ENCODE measurements around the gene TCF20.

- TF ChIP-seq EZH2 (IDR thresholded peaks at IDR 0.05; ENCODE audit: insufficient read depth, poor library complexity, severe bottlenecking) (no peak), EZH2phosphoT487 (IDR thresholded peaks at IDR 0.05; ENCODE audit: insufficient read depth, low read depth) (no peak)
Measured at GRCh38 chr22:42268852-42269410, 1.5 kb downstream of the TCF20 start.
